Stimulated activated CD4-positive, alpha-beta T cell treated with anti-CD3 and anti-CD28 coated beads, Interleukin-4, amount 100 ng/mL, for 1 hour (primary cell): ENCODE measurements around the gene RFX1.

Source experiments
- DNase-seq: peaks from one replicate; pipeline ENCODE4 v3.0.0-alpha.2; 2020

RFX1 gene

DNA sequence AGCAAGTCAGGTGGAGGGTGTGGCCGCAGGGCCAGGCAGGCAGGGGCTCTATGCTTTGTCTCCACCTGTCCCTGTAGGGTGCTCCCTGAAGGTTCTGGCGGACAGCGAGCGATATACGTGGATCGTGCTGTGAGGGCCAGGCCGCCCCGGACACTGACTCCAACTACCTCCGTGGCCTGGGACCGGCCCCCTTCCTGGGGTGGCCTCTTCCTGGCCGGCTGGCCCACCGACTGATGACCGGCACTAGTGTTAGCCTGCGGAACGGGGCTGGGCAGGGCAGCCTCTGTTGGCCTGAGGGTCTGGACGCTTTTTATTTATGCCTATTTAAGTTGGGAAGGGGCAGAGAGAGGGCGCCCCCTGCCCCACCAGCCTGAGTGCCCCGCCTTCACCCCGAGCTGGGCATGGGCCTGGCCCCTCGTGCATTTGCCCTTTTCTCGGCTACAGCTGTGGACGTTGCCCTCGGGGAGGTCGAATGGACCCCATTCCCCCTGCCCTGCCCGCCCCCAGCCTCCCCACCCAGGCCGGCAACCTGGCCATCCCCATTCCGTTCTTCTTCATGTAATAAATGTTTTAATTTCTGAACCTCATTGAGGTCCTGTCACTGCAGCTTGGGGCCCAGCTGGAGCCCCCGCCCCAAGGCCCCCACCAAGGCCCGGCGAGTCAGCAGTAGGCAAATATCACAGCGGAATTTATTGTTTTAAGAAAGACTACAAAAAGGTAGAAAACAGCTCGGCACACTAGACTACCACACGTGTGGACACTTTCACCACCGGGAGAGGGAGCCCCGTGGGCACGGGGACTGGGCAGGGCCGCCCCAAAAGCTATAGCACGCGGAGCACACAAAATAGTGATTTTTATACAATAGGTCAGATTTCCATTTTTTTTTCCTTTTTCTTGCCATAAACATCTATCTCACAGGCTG, 45.0 kb downstream of the RFX1 start:
- no peak for DNase-seq

- no peak for DNase-seq
Measured at GRCh38 chr19:13959962-13960862, 45.9 kb downstream of the RFX1 start.

DNA sequence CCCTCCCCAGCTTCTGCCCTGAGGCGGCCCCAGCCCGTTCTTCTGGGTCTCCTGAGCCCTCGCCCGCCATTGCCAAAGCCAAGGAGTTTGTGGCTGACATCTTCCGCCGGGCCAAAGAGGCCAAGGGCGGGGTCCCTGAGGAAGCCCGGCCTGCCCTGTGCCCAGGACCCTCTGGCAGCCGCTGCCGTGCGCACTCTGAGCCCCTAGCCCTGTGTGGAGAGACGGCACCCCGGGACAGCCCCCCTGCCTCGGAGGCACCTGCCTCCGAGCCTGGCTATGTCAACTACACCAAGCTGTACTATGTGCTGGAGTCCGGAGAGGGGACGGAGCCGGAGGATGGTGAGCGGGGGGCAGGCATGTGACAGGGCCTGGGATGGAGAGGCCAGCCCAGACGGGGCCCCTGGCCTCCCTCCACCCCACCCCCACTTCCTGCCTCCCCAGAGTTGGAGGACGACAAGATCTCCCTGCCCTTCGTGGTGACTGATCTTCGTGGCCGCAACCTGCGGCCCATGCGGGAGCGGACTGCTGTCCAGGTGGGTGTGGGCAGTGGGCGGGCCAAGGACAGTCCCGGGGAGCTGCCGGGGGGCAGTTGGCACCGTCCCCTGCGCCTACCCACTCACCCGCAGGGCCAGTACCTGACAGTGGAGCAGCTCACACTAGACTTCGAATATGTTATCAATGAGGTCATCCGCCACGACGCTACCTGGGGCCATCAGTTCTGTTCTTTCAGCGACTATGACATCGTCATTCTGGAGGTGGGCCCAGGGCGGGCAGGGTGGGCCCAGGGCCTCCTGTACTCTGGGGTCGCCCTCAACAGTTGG, 46.8 kb downstream of the RFX1 start:
- no peak for DNase-seq

DNA sequence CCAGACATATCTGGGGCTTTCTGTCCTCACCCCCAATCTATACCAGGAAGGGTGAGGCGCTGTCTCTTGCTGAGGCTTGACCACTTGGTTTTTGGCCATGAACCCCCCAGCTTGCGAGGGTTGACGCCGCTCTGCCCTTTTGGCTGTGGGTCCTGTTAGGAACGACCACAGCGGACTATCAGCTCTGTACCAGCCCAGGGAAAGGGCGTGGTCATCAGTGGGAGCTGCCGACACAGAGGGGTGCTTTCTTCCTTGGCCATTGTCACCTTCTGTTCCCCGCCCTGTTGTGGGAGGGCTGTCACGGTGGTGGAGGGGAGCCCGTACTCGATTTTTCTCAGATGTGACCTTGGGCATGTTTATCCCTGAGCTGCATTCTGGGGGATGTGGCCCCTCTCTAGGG, 48.1 kb downstream of the RFX1 start:
- no peak for DNase-seq

GRCh38 chr19:13957051-13957450, 49.1 kb downstream of the RFX1 start:
- DNase-seq = no peak

GRCh38 chr19:13956365-13956744, 49.8 kb downstream of the RFX1 start:
- no peak for DNase-seq

- no peak for DNase-seq
Measured at GRCh38 chr19:13955662-13956364, 50.3 kb downstream of the RFX1 start.

DNA sequence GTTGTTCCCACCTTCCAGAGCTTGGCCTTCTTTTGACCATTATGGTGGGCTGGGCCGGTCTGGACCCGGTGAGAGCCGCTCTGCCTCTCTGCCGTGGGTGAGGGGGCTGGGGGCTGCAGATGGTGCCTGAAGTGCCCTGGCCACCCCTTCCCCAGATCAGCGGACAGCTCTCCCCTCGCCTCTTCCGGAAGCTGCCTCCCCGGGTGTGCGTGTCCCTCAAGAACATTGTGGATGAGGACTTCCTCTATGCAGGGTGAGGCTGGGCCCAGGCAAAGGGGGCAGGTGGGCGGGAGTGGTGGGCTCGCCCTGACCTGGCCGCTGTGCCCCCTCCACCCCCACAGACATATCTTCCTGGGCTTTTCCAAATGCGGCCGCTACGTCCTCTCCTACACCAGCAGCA, 51.9 kb downstream of the RFX1 start:
- DNase-seq = no peak

DNA sequence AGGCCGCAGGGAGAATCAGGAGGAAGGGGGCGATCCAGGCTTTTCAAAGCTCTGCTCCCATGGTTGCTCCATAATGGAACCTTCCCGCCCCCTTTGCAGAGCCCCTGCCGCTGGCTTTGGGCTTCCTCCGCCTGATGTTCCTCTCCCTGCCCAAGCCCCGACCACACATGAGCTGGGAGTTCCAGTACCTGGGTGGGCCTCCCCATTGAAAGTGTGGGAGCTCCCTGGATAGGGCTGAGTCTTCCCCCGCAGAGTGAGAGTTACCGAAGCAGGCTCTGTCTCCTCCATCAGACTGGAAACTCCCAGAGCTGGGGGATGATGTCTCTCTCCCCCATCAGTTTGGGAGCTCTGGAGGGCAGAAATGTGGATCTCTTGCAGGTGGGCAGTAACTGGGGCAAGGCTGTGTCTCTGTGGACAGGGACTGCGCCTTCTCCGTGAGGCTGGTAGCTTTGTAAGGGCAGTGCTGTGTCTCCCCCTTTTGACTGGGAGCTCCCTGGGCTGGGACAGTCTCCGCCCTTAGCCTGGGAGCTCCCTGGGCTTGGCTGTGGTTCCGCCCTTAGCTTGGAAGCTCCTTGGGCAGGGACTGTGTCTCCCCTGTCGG, 53.1 kb downstream of the RFX1 start:
- no peak for DNase-seq

DNA sequence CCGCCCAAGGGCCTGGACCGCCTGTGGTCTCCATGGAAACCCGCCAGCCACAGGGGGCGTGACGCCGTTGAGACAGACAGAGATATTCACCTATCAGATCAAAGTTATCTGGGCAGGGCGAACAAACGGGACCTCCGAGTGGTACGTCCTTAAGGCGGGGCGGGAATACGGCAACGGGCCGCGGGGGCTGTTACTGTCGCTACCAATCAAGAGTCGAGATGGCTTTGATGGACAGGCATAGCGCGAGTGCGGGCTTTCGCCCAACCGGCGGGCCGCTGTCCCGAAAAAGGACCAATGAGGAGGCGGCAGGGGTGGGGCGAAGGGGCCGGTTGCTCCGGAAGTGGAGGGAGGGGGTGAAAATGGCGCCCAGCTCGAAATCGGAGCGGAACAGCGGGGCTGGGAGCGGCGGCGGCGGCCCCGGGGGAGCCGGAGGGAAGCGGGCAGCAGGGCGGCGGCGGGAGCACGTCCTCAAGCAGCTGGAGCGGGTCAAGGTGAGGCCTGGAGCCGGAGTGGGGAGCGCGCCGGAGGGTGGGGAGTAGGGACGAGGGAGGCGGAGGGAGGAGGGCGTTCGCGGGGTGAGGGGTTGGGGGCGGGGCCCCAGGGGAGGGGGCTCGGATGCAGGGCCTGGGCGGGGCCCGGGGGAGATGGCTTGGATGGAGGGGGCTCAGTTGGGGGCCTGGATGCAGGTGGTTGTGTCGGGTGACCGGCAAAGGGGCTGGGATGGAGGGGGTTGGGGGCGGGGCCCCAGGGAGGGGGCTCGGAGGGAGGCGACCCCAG, 53.8 kb downstream of the RFX1 start, which contains the start of gene DCAF15:
Gene DCAF15, plus strand, starts transcription at position 356 of the 777 bp plus-strand sequence. Its CDS starts 4 bp downstream, at position 360.
- peak; percentile 98 for DNase-seq

GRCh38 chr19:13951799-13952153, 54.3 kb downstream of the RFX1 start:
- no peak for DNase-seq

DNA sequence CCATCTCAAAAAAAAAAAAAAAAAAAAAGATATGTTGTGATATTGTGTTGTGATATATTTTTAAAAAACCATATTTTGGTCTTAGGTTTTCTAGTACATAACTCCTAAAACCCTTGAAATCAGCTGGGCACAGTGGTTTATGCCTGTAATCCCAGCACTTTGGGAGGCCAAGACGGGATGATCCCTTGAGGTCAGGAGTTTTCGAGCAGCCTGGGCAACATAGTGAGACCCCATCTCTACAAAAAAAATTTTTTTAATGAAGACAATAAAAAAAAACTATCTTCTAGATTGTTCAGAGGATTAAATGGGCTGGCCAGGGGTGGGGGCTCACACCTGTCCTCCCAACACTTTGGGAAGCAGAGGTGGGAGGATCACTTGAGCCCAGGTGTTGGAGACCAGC, 55.1 kb downstream of the RFX1 start:
- DNase-seq = no peak

GRCh38 chr19:13946414-13946813, 59.7 kb downstream of the RFX1 start:
- DNase-seq = no peak

DNA sequence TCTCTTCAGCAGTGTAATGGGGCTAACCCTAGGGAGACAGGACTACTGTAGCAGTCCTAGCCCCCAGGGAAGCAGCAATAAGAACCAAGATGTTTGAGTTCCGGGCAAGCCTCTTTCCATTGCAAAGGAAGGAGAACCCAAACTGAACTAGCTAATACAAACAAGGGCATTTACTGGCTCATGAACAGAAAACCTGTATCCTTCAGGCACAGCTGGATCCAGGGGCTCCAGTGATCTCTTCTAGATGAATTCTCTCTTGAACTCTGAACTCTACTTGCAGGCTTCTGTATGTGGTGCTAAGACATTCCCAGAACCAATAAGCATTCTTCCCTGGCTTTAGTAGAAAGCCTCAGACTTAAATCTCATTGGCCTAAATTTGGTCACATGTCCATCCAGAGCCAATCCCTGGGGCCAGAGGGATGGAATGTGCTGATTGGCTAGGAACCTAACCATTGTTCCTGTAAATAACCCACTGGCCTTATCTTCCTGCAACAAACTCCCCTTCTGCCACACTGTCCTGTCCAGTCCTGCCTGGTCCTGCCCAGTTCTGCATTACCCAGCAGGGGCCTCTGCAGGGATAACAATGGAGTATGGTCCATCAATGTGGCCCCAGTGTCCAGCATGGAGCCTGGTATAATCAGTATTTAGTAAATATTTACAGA, 64.0 kb downstream of the RFX1 start:
- DNase-seq = no peak

DNA sequence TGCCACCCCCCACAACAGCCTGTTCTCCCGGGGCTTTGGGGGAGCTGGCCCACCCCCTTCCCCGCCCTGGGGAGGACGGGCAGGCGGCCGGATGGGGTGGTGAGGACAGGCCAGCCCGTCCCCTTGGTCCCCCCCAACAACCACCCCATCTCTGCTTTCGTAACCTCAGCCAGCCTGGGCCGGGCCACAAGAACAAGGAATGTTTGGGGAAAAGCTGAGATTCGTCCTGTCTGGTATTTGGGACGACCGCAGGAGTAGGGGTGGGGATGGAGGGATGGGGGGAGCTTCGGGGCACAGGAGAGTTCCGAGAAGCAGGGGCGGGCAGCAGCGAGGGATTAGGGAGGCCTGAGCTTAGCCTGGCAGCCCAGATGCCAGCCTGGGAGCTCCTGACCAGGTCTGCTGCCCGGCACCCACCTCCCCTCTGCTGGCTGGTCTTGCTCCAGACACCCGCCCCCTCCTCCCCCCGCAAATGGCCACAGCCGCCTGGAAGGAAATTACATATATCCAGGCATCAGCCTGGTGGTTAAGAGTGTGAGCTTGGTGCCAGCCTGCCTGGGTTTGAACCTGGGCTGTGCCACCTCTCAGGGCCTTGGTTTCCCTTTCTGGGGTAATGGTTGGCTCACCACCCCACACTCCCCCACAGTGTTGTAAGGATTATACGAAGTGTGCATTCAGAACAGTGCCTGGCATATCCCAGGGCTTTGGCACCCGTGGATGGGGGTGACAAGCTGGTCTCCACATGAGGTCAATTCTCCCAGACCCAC, 67.6 kb downstream of the RFX1 start, which contains the start of gene PODNL1:
Gene PODNL1, minus strand, starts transcription at position 117 of the 764 bp plus-strand sequence. CDS start 236 bp downstream, outside the sequence.
- DNase-seq = no peak

GRCh38 chr19:13937479-13938300, 68.4 kb downstream of the RFX1 start:
- DNase-seq = no peak

- no peak for DNase-seq
Measured at GRCh38 chr19:13935765-13936510, 70.2 kb downstream of the RFX1 start.

DNA sequence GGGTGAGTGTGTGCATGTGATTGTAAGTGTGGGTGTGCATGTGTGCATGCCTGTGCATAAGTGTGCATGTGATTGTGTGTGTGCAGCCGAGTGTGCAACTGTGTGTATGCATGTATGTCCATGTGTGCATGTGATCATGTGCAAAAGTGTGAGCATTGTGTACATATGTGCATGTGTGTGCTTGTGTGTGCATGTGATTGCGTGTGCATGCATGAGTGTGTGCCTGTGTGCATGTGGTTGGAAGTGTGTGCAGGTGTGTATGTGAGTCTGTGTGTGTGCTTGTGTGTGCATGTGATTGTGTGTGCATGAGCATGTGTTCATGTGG, 71.4 kb downstream of the RFX1 start:
- DNase-seq = no peak
